SKM-1 (cell line): ENCODE measurements around the gene ZNF19.

Source experiments
- DNase-seq: peaks from one replicate; lab custom pipeline; 2025; ENCODE audit not compliant: unreplicated experiment; lab: John Stamatoyannopoulos, UW

The ZNF19 gene

GRCh38 chr16:71443714-71444113 is 45.4 kb downstream of the ZNF19 start:
- no peak for DNase-seq

- no peak for DNase-seq
Measured at GRCh38 chr16:71442051-71442440, 47.1 kb downstream of the ZNF19 start, which contains the start of gene TLE7. TSS of gene TLE7 (minus strand) at chr16:71442054. CDS start at chr16:71433324, 8,730 bp downstream.

- DNase-seq: no peak
Measured at GRCh38 chr16:71441348-71442050, 47.6 kb downstream of the ZNF19 start.

GRCh38 chr16:71440669-71441347 is 48.3 kb downstream of the ZNF19 start:
- DNase-seq: no peak

- DNase-seq: no peak
Measured at GRCh38 chr16:71439523-71439922, 49.6 kb downstream of the ZNF19 start.

GRCh38 chr16:71436473-71436872 is 52.7 kb downstream of the ZNF19 start:
- DNase-seq: no peak

GRCh38 chr16:71432906-71433305 is 56.2 kb downstream of the ZNF19 start:
- DNase-seq: no peak

- no peak for DNase-seq
Measured at GRCh38 chr16:71431991-71432390, 57.1 kb downstream of the ZNF19 start.

- no peak for DNase-seq
Measured at GRCh38 chr16:71431176-71431575, 57.9 kb downstream of the ZNF19 start.

- no peak for DNase-seq
Measured at GRCh38 chr16:71430744-71431143, 58.4 kb downstream of the ZNF19 start.

GRCh38 chr16:71429581-71429980 is 59.5 kb downstream of the ZNF19 start:
- no peak for DNase-seq

- no peak for DNase-seq
Measured at GRCh38 chr16:71428883-71429282, 60.2 kb downstream of the ZNF19 start.

GRCh38 chr16:71428385-71428784 is 60.7 kb downstream of the ZNF19 start:
- DNase-seq: no peak

GRCh38 chr16:71426880-71427615 is 62.1 kb downstream of the ZNF19 start:
- no peak for DNase-seq

- DNase-seq: no peak
Measured at GRCh38 chr16:71426069-71426879, 62.9 kb downstream of the ZNF19 start.

- DNase-seq: no peak
Measured at GRCh38 chr16:71425746-71426068, 63.4 kb downstream of the ZNF19 start.

- DNase-seq: no peak
Measured at GRCh38 chr16:71424626-71425025, 64.5 kb downstream of the ZNF19 start.

GRCh38 chr16:71423865-71424264 is 65.3 kb downstream of the ZNF19 start:
- no peak for DNase-seq
